ENCODE measurements around the gene FBXL5. TPM values are rescaled to one million over a fixed set of nuclear protein-coding genes. Genes with fewer than 3 reads are reported as not detected.

Gene FBXL5
- total RNA-seq, 4 donors from 2014 or later: 58.7 to 104 (median 99.4) TPM

DNA sequence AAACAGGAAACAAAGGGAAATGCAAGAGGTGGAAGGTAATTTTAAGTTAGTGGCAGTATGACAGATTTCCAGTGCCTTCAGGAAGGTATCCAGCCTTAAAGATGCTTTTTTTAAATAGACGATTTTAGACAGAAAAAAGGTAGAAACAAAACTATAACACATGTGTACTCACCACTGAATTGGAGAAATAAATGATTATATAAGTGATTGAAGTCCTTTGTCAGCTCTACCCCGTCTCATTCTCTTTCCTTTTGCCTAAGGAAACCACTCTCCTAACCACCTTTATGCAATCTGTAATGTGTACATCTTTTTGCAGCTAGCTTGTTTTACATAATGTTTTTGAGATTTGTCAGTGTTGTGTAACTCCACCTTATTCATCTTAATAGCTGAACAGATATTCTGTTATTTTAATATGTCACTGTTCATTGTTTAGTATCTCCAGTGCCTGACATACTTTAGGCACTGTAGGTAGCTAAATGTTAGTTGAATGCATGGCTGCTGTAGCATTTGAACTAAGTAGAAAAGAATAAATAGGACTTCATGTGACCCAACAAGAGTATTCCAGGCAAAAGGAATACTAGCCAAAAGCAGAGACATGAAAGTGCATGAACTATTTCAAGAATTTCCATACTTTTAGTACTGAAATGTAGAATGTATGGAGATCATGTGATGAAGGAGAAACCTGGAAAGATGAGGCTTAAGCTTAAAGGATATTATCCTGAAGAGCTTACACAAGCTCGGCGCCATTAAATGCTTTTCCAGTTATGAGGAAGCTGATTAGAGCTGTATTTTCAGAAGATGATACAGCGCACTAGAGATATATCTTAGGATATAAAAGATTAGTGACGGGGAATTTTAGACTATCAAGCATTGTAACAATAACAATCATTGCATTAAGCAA is 27.3 kb upstream of the FBXL5 start:
- peaks cover 0 to 17% (median 0%) of the 10 kb centered on the region in 4 donors for H3K4me1 ChIP-seq
- no peak for DNase-seq
- no peaks in the 10 kb centered on the region for H3K9me3 ChIP-seq
- H3K36me3 ChIP-seq: peaks cover 0 to 15% (median 0%) of the 10 kb centered on the region in 3 donors
- TF ChIP-seq CTCF (IDR thresholded peaks at IDR 0.05) (no peak), POLR2A (IDR thresholded peaks at IDR 0.05) (no peak)
- H3K4me3 ChIP-seq: peak overlapping the region; percentile 58 to 83 (median 68)
- peak overlapping the region; percentile 73 to 96 (median 88) for H3K27ac ChIP-seq
- H3K27me3 ChIP-seq: no peaks in the 10 kb centered on the region

DNA sequence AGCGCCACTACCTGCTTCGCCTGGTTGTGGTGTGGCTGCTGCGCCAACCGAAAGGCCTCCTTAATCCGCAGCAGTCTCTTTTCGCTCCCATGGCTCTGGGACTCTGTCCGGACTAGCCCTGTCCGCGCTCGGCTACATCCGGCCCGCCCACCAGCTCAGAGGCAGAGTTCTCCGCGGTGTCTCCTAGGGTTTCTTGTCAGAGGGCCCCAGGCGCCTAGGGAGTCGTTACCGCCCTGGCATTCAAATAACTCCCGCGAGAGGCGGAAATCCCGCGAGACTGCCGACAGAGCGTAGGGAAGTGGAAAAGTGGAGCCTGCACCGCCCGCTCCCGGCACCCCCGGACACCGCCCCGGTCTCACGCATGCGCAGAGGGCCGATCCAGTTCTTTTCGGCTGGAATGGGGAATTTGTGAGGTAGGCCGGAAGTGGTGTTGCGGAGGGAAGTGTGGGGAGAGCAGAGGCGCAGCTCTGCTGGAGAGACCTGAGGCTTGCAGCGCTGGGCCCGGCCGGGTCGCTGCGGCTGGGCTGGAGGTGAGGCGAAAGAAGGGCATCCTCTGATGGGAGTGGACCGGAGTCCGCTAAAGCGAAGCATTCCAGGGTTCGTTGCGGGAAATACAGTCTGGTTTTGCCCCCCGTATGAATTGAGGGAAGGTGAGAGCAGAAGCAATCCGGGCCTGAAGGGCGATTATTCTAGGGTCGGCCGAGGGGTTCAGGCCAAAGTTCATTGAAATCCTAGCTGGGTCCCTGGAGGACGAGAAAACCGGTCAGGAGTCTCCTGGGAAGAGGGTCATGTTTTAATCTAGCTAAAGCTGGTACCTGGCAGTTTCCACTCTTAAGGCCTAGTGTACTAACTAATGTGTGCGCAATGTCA is 26.4 kb upstream of the FBXL5 start, which contains the start of gene FAM200B:
Gene FAM200B, plus strand, starts transcription at position 456 of the 870 bp plus-strand sequence. CDS start 5,151 bp downstream, outside the sequence.
- H3K27ac ChIP-seq: peak within 1 kb of the TSS; percentile 73 to 96 (median 88)
- TF ChIP-seq CTCF (IDR thresholded peaks at IDR 0.05): peak in 3 of 6 experiments; percentile 22 to 42 (median 42)
- peak; percentile 88 to 91 for TF ChIP-seq POLR2A (IDR thresholded peaks at IDR 0.05)
- H3K4me3 ChIP-seq: peak within 1 kb of the TSS; percentile 58 to 83 (median 68)
- peaks cover 0 to 17% (median 0%) of the 10 kb centered on the region in 4 donors for H3K4me1 ChIP-seq
- no peaks in the 10 kb centered on the region for H3K9me3 ChIP-seq
- peak; percentile 95 to 99 (median 99) for DNase-seq
- peaks cover 0 to 7% (median 0%) of the 10 kb centered on the region in 3 donors for H3K36me3 ChIP-seq
- H3K27me3 ChIP-seq: no peaks in the 10 kb centered on the region

GRCh38 chr4:15681067-15681371 is 25.9 kb upstream of the FBXL5 start:
- Histone ChIP-seq H3K4me1 (peaks cover 0 to 17% (median 0%) of the 10 kb centered on the region in 4 donors), H3K36me3 (peaks cover 0 to 1% (median 0%) of the 10 kb centered on the region in 3 donors), H3K4me3 (peak overlapping the region; percentile 58 to 83 (median 68)), H3K9me3 (no peaks in the 10 kb centered on the region), H3K27ac (peak overlapping the region; percentile 73 to 96 (median 88)), H3K27me3 (no peaks in the 10 kb centered on the region)
- no peak for DNase-seq
- no peak for TF ChIP-seq CTCF (IDR thresholded peaks at IDR 0.05)
- no peak for TF ChIP-seq POLR2A (IDR thresholded peaks at IDR 0.05)

- peak in 1 of 3 donors; percentile 62 for DNase-seq
- Histone ChIP-seq H3K36me3 (no peaks in the 10 kb centered on the region), H3K9me3 (no peaks in the 10 kb centered on the region), H3K27ac (peak overlapping the region in 1 of 4 donors; percentile 37), H3K4me1 (no peaks in the 10 kb centered on the region), H3K4me3 (no peak overlapping the region), H3K27me3 (no peaks in the 10 kb centered on the region)
- TF ChIP-seq POLR2A (IDR thresholded peaks at IDR 0.05) (no peak), CTCF (IDR thresholded peaks at IDR 0.05) (peak in 2 of 6 experiments; percentile 21 to 24)
These were observed 22.4 kb upstream of the FBXL5 start for GRCh38 chr4:15677507-15677988.

GRCh38 chr4:15676899-15677298 is 21.7 kb upstream of the FBXL5 start:
- H3K27ac ChIP-seq: no peak overlapping the region
- H3K36me3 ChIP-seq: no peaks in the 10 kb centered on the region
- H3K4me1 ChIP-seq: no peaks in the 10 kb centered on the region
- no peak overlapping the region for H3K4me3 ChIP-seq
- no peak for DNase-seq
- no peaks in the 10 kb centered on the region for H3K27me3 ChIP-seq
- TF ChIP-seq CTCF (IDR thresholded peaks at IDR 0.05) (no peak), POLR2A (IDR thresholded peaks at IDR 0.05) (no peak)
- no peaks in the 10 kb centered on the region for H3K9me3 ChIP-seq

Measured in Peyer's patch (tissue), 4 donors.